GM21723 (cell line): ENCODE data around the gene GALNT2.

Source experiments
- ATAC-seq: cut with Tn5 transposase; IDR thresholded peaks from one replicate; pipeline ENCODE4 v1.9.1; 2021; ENCODE audit warnings: mild to moderate bottlenecking, moderate library complexity; ENCODE audit not compliant: unreplicated experiment

Gene GALNT2

GRCh38 chr1:230249695-230250480 is 182.8 kb downstream of the GALNT2 start:
- ATAC-seq, result no peak

- no peak for ATAC-seq
Measured at GRCh38 chr1:230250666-230251065, 183.6 kb downstream of the GALNT2 start.

- ATAC-seq, result peak; percentile 89
Measured at GRCh38 chr1:230251644-230252191, 184.7 kb downstream of the GALNT2 start.

- no peak for ATAC-seq
Measured at GRCh38 chr1:230253150-230253549, 186.1 kb downstream of the GALNT2 start.

GRCh38 chr1:230254265-230254664 is 187.2 kb downstream of the GALNT2 start:
- no peak for ATAC-seq

GRCh38 chr1:230255116-230255515 is 188.1 kb downstream of the GALNT2 start:
- ATAC-seq, result no peak

GRCh38 chr1:230255991-230256390 is 189.0 kb downstream of the GALNT2 start:
- no peak for ATAC-seq

- no peak for ATAC-seq
Measured at GRCh38 chr1:230256896-230257295, 189.9 kb downstream of the GALNT2 start.

- no peak for ATAC-seq
Measured at GRCh38 chr1:230259621-230260020, 192.6 kb downstream of the GALNT2 start.

- ATAC-seq, result no peak
Measured at GRCh38 chr1:230260831-230261230, 193.8 kb downstream of the GALNT2 start.

GRCh38 chr1:230261928-230262650 is 195.1 kb downstream of the GALNT2 start:
- ATAC-seq, result no peak

- no peak for ATAC-seq
Measured at GRCh38 chr1:230262867-230263567, 196.0 kb downstream of the GALNT2 start.

GRCh38 chr1:230263568-230264195 is 196.6 kb downstream of the GALNT2 start:
- no peak for ATAC-seq

- ATAC-seq, result no peak
Measured at GRCh38 chr1:230264342-230264741, 197.3 kb downstream of the GALNT2 start.

GRCh38 chr1:230265200-230266115 is 198.4 kb downstream of the GALNT2 start:
- no peak for ATAC-seq

GRCh38 chr1:230266456-230266855 is 199.4 kb downstream of the GALNT2 start:
- no peak for ATAC-seq

GRCh38 chr1:230267338-230268065 is 200.5 kb downstream of the GALNT2 start:
- ATAC-seq, result no peak

GRCh38 chr1:230268371-230269170 is 201.5 kb downstream of the GALNT2 start:
- ATAC-seq, result no peak
